DLD1 (cell line): ENCODE data around the gene DIP2C.
"Not testable (repeated sequence)": the region's sequence is repeated elsewhere in the genome, so short reads cannot be mapped to it uniquely, and the experiment has no call there.

Source experiments
- in situ Hi-C: cut with HindIII; loops from 2 replicates; pipeline ENCODE4 v1.10.0; 2017; ENCODE audit warnings: low sequenced_read_pairs

DIP2C gene

GRCh38 chr10:269440-270074, 419.9 kb downstream of the DIP2C start:
- in situ Hi-C loops = no loop called here

GRCh38 chr10:267705-268104, 421.8 kb downstream of the DIP2C start:
- in situ Hi-C loops = no loop called here

GRCh38 chr10:266974-267425, 422.5 kb downstream of the DIP2C start:
- in situ Hi-C loops = no loop called here

- in situ Hi-C loops = not testable (repeated sequence)
Observed at GRCh38 chr10:265816-266588, 423.5 kb downstream of the DIP2C start.

GRCh38 chr10:265074-265440, 424.4 kb downstream of the DIP2C start:
- in situ Hi-C loops = not testable (repeated sequence)

GRCh38 chr10:264160-265073, 425.1 kb downstream of the DIP2C start:
- in situ Hi-C loops = not testable (repeated sequence)

- in situ Hi-C loops = no loop called here
Observed at GRCh38 chr10:260819-261429, 428.5 kb downstream of the DIP2C start.

- in situ Hi-C loops = no loop called here
Observed at GRCh38 chr10:251982-252582, 437.4 kb downstream of the DIP2C start.

- in situ Hi-C loops = no loop called here
Observed at GRCh38 chr10:248307-248706, 441.2 kb downstream of the DIP2C start.

- in situ Hi-C loops = no loop called here
Observed at GRCh38 chr10:247480-247879, 442.0 kb downstream of the DIP2C start.

- in situ Hi-C loops = no loop called here
Observed at GRCh38 chr10:246431-246830, 443.0 kb downstream of the DIP2C start.

- in situ Hi-C loops = no loop called here
Observed at GRCh38 chr10:244227-244626, 445.2 kb downstream of the DIP2C start.

GRCh38 chr10:241966-242643, 447.4 kb downstream of the DIP2C start:
- in situ Hi-C loops = no loop called here

GRCh38 chr10:241451-241850, 448.0 kb downstream of the DIP2C start:
- in situ Hi-C loops = no loop called here

- in situ Hi-C loops = no loop called here
Observed at GRCh38 chr10:239109-239508, 450.4 kb downstream of the DIP2C start.

- in situ Hi-C loops = no loop called here
Observed at GRCh38 chr10:235915-236314, 453.6 kb downstream of the DIP2C start.

- in situ Hi-C loops = no loop called here
Observed at GRCh38 chr10:234708-235406, 454.6 kb downstream of the DIP2C start.

GRCh38 chr10:232878-233277, 456.6 kb downstream of the DIP2C start:
- in situ Hi-C loops = no loop called here

- in situ Hi-C loops = no loop called here
Observed at GRCh38 chr10:232061-232460, 457.4 kb downstream of the DIP2C start.
